IMR-90 (cell line): ENCODE results near the gene ACE.

ENCODE experiments used
- CEBPB ChIP-seq: IDR thresholded peaks from 2 replicates; pipeline ENCODE4 v1.6.1; 2012; ENCODE audit warnings: low read depth, low read length, improper control_type of control experiment
- FOS ChIP-seq: fragments of 150-350 bp; IDR thresholded peaks from 2 replicates; pipeline ENCODE4 v1.6.1; 2016; ENCODE audit warnings: low read depth, low read length
- MXI1 ChIP-seq: IDR thresholded peaks from 2 replicates; pipeline ENCODE4 v1.6.1; 2012; ENCODE audit warnings: low read depth, mild to moderate bottlenecking, low read length, moderate library complexity, borderline replicate concordance
- NFE2L2 ChIP-seq: fragments of 150-350 bp; IDR thresholded peaks from 2 replicates; pipeline ENCODE4 v1.6.1; 2016; ENCODE audit warnings: low read depth, mild to moderate bottlenecking, low read length
- POLR2A ChIP-seq: IDR thresholded peaks from 2 replicates; pipeline ENCODE4 v1.6.1; 2012; ENCODE audit warnings: mild to moderate bottlenecking, low read depth, low read length
- RAD21 ChIP-seq: IDR thresholded peaks from 2 replicates; pipeline ENCODE4 v1.6.1; 2012; ENCODE audit warnings: low read length, improper control_type of control experiment
- RCOR1 ChIP-seq: IDR thresholded peaks from 2 replicates; pipeline ENCODE4 v1.6.1; 2012; ENCODE audit warnings: mild to moderate bottlenecking, low read length, improper control_type of control experiment; ENCODE audit not compliant: insufficient replicate concordance
- RFX5 ChIP-seq: IDR thresholded peaks from 2 replicates; pipeline ENCODE4 v1.8.0; 2012; ENCODE audit warnings: low read depth, mild to moderate bottlenecking, low read length, moderate library complexity
- SMC3 ChIP-seq: fragments of 150-350 bp; IDR thresholded peaks from 2 replicates; pipeline ENCODE4 v1.6.1; 2016; ENCODE audit warnings: low read depth, mild to moderate bottlenecking, antibody characterized with exemption, low read length, moderate library complexity
- TF ChIP-seq, protein P1 (sequence below): conservative IDR thresholded peaks from 2 replicates; pipeline ENCODE4 v1.5.1; 2012; ENCODE audit warnings: mild to moderate bottlenecking, low read depth, low read length, improper control_type of control experiment
- TF ChIP-seq, protein P2 (sequence below): fragments of 150-350 bp; IDR thresholded peaks from 2 replicates; pipeline ENCODE4 v1.6.1; 2017; ENCODE audit warnings: mild to moderate bottlenecking, antibody characterized with exemption, low read length, low read depth

DNA sequence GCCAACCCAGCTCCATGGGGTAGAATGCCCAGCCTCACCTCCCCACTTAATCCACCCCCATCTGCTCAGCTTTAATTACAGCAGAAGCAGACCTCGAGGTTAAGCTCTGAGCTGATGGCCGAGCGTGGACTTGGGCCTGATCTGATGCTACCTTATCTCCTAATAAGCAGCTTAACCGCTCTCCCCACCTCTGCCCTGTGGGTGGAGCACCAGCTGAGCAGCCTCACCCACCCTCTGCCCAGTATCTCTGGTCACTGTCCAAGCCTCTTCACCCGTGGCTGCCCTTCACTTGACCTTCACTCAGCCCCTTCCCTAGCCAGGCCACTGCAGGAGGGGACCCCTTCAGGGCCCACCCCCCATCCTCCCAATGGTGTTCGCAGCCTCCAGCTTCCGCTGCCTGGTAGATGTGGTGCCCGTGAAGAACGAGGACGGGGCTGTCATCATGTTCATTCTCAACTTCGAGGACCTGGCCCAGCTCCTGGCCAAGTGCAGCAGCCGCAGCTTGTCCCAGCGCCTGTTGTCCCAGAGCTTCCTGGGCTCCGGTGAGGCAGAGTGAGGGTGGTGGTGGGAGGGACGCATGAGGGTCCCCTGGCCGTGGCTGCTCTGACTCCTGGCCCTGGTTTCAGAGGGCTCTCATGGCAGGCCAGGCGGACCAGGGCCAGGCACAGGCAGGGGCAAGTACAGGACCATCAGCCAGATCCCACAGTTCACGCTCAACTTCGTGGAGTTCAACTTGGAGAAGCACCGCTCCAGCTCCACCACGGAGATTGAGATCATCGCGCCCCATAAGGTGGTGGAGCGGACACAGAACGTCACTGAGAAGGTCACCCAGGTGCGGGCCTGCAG, 53.1 kb downstream of the ACE start:
- TF ChIP-seq POLR2A (no peak), SMC3 (no peak), RFX5 (no peak), MXI1 (no peak), CEBPB (no peak), FOS (no peak), RCOR1 (no peak), NFE2L2 (no peak), RAD21 (no peak)
- TF ChIP-seq, protein P1, sequence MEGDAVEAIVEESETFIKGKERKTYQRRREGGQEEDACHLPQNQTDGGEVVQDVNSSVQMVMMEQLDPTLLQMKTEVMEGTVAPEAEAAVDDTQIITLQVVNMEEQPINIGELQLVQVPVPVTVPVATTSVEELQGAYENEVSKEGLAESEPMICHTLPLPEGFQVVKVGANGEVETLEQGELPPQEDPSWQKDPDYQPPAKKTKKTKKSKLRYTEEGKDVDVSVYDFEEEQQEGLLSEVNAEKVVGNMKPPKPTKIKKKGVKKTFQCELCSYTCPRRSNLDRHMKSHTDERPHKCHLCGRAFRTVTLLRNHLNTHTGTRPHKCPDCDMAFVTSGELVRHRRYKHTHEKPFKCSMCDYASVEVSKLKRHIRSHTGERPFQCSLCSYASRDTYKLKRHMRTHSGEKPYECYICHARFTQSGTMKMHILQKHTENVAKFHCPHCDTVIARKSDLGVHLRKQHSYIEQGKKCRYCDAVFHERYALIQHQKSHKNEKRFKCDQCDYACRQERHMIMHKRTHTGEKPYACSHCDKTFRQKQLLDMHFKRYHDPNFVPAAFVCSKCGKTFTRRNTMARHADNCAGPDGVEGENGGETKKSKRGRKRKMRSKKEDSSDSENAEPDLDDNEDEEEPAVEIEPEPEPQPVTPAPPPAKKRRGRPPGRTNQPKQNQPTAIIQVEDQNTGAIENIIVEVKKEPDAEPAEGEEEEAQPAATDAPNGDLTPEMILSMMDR, result no peak
- TF ChIP-seq, protein P2, sequence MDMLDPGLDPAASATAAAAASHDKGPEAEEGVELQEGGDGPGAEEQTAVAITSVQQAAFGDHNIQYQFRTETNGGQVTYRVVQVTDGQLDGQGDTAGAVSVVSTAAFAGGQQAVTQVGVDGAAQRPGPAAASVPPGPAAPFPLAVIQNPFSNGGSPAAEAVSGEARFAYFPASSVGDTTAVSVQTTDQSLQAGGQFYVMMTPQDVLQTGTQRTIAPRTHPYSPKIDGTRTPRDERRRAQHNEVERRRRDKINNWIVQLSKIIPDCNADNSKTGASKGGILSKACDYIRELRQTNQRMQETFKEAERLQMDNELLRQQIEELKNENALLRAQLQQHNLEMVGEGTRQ, result no peak
